HG02571 (cell line): ENCODE measurements around the gene CFAP97.
"Not testable (repeated sequence)": the region's sequence is repeated elsewhere in the genome, so short reads cannot be mapped to it uniquely, and the experiment has no call there.

Experiments used
- ATAC-seq: cut with Tn5 transposase; IDR thresholded peaks from one replicate; pipeline ENCODE4 v1.9.1; 2021; ENCODE audit warnings: mild to moderate bottlenecking, moderate library complexity; ENCODE audit not compliant: unreplicated experiment

The CFAP97 gene

GRCh38 chr4:185201977-185202962, 1.5 kb downstream of the CFAP97 start:
- no peak for ATAC-seq

- not testable (repeated sequence) for ATAC-seq
Measured at GRCh38 chr4:185198189-185198588, 5.6 kb downstream of the CFAP97 start.

DNA sequence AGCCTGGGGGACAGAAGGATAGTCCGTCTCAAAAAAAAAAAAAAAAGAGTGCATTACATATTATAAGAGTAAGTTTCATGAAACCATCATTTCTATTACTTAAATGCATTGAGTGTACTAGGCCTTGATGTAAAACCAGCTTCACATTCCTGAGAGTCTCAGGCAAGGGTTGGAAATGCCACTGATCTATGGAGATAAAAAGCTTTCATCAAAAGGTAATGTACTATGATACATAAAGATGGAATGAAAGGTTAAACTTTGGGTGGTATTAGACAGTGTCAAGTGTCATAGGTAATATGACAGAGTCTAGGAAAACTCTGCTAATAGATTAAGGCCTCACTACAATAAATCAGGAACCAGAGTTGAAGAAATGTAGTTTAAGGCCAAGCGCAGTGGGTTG, 7.4 kb downstream of the CFAP97 start:
- no peak for ATAC-seq

- no peak for ATAC-seq
Measured at GRCh38 chr4:185194924-185195888, 8.6 kb downstream of the CFAP97 start.

DNA sequence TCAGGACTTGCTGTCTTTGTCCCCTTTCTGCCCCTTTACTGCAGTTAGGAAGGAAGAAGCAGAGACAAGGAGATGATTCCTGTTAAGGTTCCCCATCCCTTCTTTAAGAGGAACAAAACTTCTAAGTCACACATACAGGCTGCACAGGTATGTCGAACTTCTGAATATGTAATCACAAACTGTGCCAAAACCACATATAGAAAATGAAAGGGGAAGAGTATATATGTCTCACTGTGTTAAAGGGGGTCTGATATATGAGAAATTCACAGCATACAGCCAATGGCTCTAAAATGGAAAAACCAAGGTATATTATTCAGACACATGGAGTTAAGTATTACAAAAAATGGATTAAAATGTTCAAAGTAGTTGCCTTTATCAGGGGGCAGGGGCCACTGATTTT, 11.7 kb downstream of the CFAP97 start:
- ATAC-seq = peak; percentile 69

GRCh38 chr4:185190306-185190856, 13.4 kb downstream of the CFAP97 start:
- ATAC-seq = no peak

GRCh38 chr4:185189606-185190305, 14.0 kb downstream of the CFAP97 start:
- ATAC-seq = no peak

DNA sequence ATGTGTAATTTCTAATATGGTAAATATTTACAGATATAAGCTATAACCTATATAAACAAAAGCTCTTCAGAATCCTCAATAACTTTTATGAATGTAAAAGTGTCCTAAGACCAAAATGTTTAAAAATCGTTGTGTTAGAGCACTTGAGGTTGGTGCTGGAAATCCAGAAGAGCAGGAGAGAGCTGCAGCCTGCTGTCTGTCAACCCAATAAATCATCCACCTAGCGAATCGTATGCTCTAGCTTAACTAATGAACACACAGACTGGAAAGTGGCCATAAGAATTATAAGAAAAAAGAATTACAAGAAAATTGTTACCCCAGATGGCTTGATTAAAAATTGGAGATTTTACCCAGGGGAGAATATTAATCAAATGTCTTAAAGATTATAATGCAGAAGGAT, 17.0 kb downstream of the CFAP97 start:
- ATAC-seq = no peak

- ATAC-seq = no peak
Measured at GRCh38 chr4:185183622-185184281, 20.0 kb downstream of the CFAP97 start.

DNA sequence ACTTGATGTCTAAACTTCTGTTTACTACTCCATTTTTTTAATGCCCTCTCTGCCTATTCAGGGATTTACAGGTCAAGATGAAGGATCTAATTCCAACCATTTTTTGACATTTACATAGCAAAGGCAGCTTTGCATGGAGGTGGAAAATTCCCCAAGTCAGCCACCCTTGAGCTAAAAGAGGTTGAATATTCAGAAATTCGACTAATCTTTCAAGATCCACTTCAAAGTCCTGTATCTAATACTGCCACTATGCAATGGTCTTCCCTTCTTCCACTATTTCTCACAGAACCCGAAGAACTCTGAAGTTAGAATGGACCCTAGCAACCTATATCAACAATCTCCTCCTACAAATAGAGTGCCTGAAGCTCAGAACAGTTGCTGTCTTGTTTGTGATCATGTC, 21.6 kb downstream of the CFAP97 start:
- ATAC-seq = no peak

GRCh38 chr4:185179488-185179887, 24.3 kb downstream of the CFAP97 start:
- no peak for ATAC-seq

GRCh38 chr4:185171373-185172071, 32.3 kb downstream of the CFAP97 start:
- peak; percentile 63 for ATAC-seq

GRCh38 chr4:185167234-185167633, 36.6 kb downstream of the CFAP97 start:
- ATAC-seq = no peak

GRCh38 chr4:185165605-185166063, 38.2 kb downstream of the CFAP97 start:
- ATAC-seq = peak; percentile 95

GRCh38 chr4:185151296-185151695, 52.5 kb downstream of the CFAP97 start:
- ATAC-seq = no peak

- ATAC-seq = no peak
Measured at GRCh38 chr4:185149392-185149791, 54.4 kb downstream of the CFAP97 start.

DNA sequence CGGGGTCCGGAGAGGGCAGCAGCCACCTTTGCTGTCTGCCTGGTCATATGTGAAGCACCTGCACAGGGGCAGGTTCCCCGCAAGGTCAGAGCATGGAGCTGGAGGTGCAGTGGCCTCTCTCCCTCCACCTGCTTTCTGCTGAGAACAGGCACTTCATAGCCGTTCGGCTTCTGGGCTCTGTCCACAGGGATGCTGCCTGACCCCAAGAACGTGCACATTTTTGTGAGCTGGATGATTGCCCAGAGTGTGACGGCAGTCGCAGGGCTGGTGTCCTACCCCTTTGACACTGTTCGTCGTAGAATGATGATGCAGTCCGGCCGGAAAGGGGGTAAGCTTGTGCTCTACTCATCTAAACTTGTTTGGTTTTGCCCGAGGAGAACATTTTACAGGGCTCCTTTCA, 58.2 kb downstream of the CFAP97 start:
- ATAC-seq = no peak

DNA sequence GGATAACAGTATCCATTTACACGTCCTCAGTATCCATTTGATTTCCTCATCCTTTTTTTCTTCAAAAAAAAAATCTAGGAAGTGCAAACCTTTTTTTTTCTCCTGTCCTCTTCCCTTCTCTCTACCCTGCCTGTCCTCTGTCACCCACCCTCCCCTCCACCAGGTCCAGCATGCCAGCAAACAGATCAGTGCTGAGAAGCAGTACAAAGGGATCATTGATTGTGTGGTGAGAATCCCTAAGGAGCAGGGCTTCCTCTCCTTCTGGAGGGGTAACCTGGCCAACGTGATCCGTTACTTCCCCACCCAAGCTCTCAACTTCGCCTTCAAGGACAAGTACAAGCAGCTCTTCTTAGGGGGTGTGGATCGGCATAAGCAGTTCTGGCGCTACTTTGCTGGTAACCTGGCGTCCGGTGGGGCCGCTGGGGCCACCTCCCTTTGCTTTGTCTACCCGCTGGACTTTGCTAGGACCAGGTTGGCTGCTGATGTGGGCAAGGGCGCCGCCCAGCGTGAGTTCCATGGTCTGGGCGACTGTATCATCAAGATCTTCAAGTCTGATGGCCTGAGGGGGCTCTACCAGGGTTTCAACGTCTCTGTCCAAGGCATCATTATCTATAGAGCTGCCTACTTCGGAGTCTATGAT, 59.1 kb downstream of the CFAP97 start:
- no peak for ATAC-seq

DNA sequence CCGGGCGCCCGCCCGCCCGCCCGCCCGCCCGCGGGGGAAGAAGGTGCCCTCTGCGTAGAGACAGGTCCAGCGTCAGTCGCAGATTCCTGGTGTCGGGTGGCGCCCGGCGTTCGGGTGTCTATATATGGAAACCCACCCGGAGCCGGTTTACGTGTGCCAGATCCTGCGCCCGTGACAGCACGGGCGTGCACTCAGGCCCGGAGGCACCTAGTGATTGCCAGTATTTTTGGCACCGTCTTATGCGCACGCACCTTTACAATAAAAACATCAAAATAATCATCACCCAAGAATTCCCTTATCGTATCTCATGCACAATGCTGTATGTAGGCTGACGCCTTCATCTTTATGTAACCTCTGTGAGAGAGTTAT, 60.2 kb downstream of the CFAP97 start:
- ATAC-seq = peak; percentile 22
